Adrenal gland (tissue), 12 donors: ENCODE measurements around the gene SLC66A1. TPM values are rescaled to one million over a fixed set of nuclear protein-coding genes. Genes with fewer than 3 reads are reported as not detected.
"Not testable (repeated sequence)": the region's sequence is repeated elsewhere in the genome, so short reads cannot be mapped to it uniquely, and the experiment has no call there.

Source experiments
- DNase-seq, 7 donors: peaks; one replicate each; pipeline ENCODE4 v3.0.0-alpha.2; 2019 to 2020
- H3K27ac ChIP-seq, 5 donors: fragments of 200-600 bp; sonication (generic) in 4 of 5; 1 replicate in 3 of 5; 2 replicates in 2 of 5; pipeline versions ENCODE4 v1.5.1 to v1.8.0; 2016 to 2020; ENCODE audit warnings: mild to moderate bottlenecking in 1 of 5
- H3K27me3 ChIP-seq: fragments of 200-600 bp; 2 replicates; pipeline ENCODE4 v1.8.0; 2021
- H3K36me3 ChIP-seq, 2 donors: fragments of 200-600 bp; replicated peaks in 1 of 2; 1 replicate in 1 of 2; 2 replicates in 1 of 2; pipeline versions ENCODE4 v1.5.1 to v1.8.0; 2018 to 2022
- H3K4me1 ChIP-seq, 2 donors: fragments of 200-600 bp; replicated peaks in 1 of 2; 1 replicate in 1 of 2; 2 replicates in 1 of 2; pipeline versions ENCODE4 v1.5.1 to v1.8.0; 2018 to 2021
- H3K4me3 ChIP-seq, 4 donors: fragments of 200-600 bp; sonication (generic) in 3 of 4; one replicate each; pipeline ENCODE4 v1.5.1; 2016 to 2018
- H3K9me3 ChIP-seq, 3 donors: fragments of 200-600 bp; sonication (generic) in 1 of 3; replicated peaks in 1 of 3; 1 replicate in 2 of 3; 2 replicates in 1 of 3; pipeline versions ENCODE4 v1.5.1 to v1.8.0; 2016 to 2021
- POLR2A ChIP-seq, 2 donors: fragments of 450-650 bp; IDR thresholded peaks; one replicate each; pipeline ENCODE4 v1.6.1; 2017; ENCODE audit warnings: antibody characterized with exemption in 2 of 2, mild to moderate bottlenecking in 2 of 2, moderate library complexity in 1 of 2
- WGBS, 4 donors: extraction: QIAGEN DNeasy Blood & Tissue Kit in 2 of 4; methylation state at CpG; one replicate each; pipeline versions ENCODE4 v1.1.5 to v1.1.7; 2013 to 2017; 5-methylcytosine and 5-hydroxymethylcytosine counted together
- intact Hi-C, 2 donors: fragments of 100-400 bp; cut with DNase I; formaldehyde crosslinking; loops; one replicate each; pipeline versions ENCODE4 v1.14.1 to v1.15.0; 2022 to 2023
- polyA plus RNA-seq, 3 donors: library from polyadenylated mRNA; stranded (reverse); fragments of 200-250 nt in 2 of 3; fragments of 350-450 nt in 1 of 3; fragmentation: Illumina TruSeq in 1 of 3; extraction: RNeasy Lipid Tissue Mini Kit (QIAGEN cat#74804) in 1 of 3; gene quantifications; one replicate each; pipeline ENCODE4 v1.2.3, GENCODE V29; 2013 to 2014
- total RNA-seq, 9 donors: library from RNA; depleted of rRNA in 4 of 9; stranded (reverse); fragments of >200 nt in 4 of 9; fragments of 120-200 nt in 1 of 9; fragmentation: NEBNext Ultra II Directional in 1 of 9; extraction: Animal tissue kit (Norgen Biotek cat#: 25700) in 1 of 9; gene quantifications; one replicate each; pipeline versions ENCODE4 v1.1.0 to v1.2.4, GENCODE V29; 2013 to 2023
- TF ChIP-seq, protein P1 (sequence below), 6 experiments: fragments of 450-650 bp in 4 of 6; fragments of 200-600 bp in 2 of 6; sonication (generic) in 1 of 6; IDR thresholded peaks; 1 replicate in 5 of 6; 2 replicates in 1 of 6; pipeline versions ENCODE4 v1.5.1 to v1.8.0; 2016 to 2021; ENCODE audit warnings: antibody characterized with exemption in 6 of 6, mild to moderate bottlenecking in 2 of 6, moderate library complexity in 1 of 6
- donor health status: healthy with polysubstance abuse.
- donor health status: Bipolar disorder and iron deficiency.
- donor health status: DM: yes; HTN: yes; CAD: no.
- donor health status: DM: no; HTN: no; CAD: no.
- donor health status: DM: no; HTN: no; CAD: no.
- donor health status: DM: yes; HTN: yes; CAD: no.

SLC66A1 gene
- total and polyA plus RNA-seq, 12 donors = 19.1 to 82.9 (median 36.5) TPM

GRCh38 chr1:19272064-19272463 lies 40.1 kb upstream of the SLC66A1 start:
- intact Hi-C loops = no loop called here
- Histone ChIP-seq H3K4me3 (no peak overlapping the region), H3K4me1 (no peaks in the 10 kb centered on the region), H3K9me3 (no peaks in the 10 kb centered on the region), H3K27me3 (no peaks in the 10 kb centered on the region), H3K36me3 (no peaks in the 10 kb centered on the region), H3K27ac (no peak overlapping the region)
- DNase-seq = no peak
- TF ChIP-seq POLR2A (IDR thresholded peaks at IDR 0.05) = no peak
- TF ChIP-seq, protein P1, sequence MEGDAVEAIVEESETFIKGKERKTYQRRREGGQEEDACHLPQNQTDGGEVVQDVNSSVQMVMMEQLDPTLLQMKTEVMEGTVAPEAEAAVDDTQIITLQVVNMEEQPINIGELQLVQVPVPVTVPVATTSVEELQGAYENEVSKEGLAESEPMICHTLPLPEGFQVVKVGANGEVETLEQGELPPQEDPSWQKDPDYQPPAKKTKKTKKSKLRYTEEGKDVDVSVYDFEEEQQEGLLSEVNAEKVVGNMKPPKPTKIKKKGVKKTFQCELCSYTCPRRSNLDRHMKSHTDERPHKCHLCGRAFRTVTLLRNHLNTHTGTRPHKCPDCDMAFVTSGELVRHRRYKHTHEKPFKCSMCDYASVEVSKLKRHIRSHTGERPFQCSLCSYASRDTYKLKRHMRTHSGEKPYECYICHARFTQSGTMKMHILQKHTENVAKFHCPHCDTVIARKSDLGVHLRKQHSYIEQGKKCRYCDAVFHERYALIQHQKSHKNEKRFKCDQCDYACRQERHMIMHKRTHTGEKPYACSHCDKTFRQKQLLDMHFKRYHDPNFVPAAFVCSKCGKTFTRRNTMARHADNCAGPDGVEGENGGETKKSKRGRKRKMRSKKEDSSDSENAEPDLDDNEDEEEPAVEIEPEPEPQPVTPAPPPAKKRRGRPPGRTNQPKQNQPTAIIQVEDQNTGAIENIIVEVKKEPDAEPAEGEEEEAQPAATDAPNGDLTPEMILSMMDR (IDR thresholded peaks at IDR 0.05) = no peak

DNA sequence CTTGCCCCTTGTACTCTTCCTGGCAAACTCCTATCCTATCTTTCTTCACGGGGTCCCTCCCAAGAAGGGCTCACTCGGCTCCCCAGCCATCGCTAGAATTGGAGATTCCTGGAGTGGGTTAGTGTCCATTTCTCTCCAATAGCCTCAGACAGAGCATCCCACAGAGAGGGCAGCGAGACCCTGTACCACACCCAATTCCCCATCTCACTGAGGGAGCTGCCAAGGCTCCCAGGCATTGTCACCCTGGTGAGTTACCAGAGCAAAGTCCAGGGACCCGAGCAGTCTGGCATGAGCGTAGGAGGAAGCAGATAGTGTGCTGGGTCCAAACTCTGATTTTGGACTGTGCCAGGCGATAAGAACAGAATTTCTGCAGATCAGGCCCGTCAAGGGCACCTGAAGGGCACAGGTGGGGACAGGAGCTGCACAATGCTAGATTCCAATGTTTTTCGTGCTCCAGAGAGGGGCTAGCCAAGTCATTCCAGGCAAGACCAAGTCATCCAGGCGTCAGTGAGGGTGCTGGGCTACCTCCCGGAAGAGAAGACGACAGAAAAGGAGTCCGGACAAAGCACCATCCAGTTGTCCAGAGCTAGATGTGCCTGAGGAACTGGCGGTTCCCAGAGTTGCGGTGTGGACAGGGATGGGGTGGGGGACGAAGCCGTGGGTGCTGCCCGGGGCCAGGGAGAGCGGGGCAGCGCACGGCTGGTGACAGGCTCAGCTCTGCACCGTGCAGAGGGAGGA lies 38.9 kb upstream of the SLC66A1 start:
- TF ChIP-seq, protein P1 (IDR thresholded peaks at IDR 0.05) = no peak
- no peak for TF ChIP-seq POLR2A (IDR thresholded peaks at IDR 0.05)
- WGBS, 4 donors = 88 to 96% (median 91%) methylated on average over 19 to 22 of the region's 22 CpGs
- no peak overlapping the region for H3K4me3 ChIP-seq
- H3K36me3 ChIP-seq = no peaks in the 10 kb centered on the region
- no peaks in the 10 kb centered on the region for H3K9me3 ChIP-seq
- no peaks in the 10 kb centered on the region for H3K4me1 ChIP-seq
- H3K27me3 ChIP-seq = no peaks in the 10 kb centered on the region
- intact Hi-C loops = no loop called here
- no peak overlapping the region for H3K27ac ChIP-seq
- no peak for DNase-seq

- H3K4me3 ChIP-seq, intact Hi-C loops, H3K36me3 ChIP-seq, H3K27me3 ChIP-seq, H3K27ac ChIP-seq, H3K9me3 ChIP-seq, H3K4me1 ChIP-seq, DNase-seq: not testable (repeated sequence)
- WGBS, 4 donors = 15 to 33% (median 27%) methylated on average over 1 to 49 of the region's 66 CpGs
Observed at GRCh38 chr1:19273844-19274531, 38.1 kb upstream of the SLC66A1 start.

- Histone ChIP-seq H3K36me3 (no peaks in the 10 kb centered on the region), H3K4me3 (no peak overlapping the region), H3K4me1 (no peaks in the 10 kb centered on the region), H3K27ac (no peak overlapping the region), H3K27me3 (no peaks in the 10 kb centered on the region), H3K9me3 (no peaks in the 10 kb centered on the region)
- intact Hi-C loops = no loop called here
- DNase-seq = no peak
- TF ChIP-seq POLR2A (IDR thresholded peaks at IDR 0.05) = no peak
- TF ChIP-seq, protein P1 (IDR thresholded peaks at IDR 0.05) = no peak
- WGBS, 4 donors = 87 to 95% (median 90%) methylated on average over 5 of the region's 5 CpGs
Observed at GRCh38 chr1:19274636-19275035, 37.5 kb upstream of the SLC66A1 start.
